ENCODE results near the gene COLEC12.

The COLEC12 gene

DNA sequence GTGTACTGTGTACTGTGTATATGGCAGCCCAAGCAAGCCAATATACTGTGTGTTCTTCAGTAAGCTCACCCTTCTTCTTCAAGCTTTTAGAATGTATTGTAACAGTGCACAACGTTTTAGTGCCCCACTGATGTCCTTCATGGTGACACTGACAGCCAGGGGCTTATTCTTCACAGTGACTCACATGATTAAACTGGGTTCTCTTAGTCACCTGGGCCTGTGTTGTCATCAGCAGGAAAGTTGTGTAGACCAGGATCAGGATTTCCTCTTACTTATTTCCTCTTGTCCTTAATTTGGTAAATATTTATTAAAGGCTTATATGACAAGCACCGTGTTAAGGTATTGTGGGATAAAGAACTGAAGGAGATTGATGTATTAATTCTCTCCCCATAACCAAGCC, 164.8 kb downstream of the COLEC12 start:
- TF ChIP-seq, protein P1, sequence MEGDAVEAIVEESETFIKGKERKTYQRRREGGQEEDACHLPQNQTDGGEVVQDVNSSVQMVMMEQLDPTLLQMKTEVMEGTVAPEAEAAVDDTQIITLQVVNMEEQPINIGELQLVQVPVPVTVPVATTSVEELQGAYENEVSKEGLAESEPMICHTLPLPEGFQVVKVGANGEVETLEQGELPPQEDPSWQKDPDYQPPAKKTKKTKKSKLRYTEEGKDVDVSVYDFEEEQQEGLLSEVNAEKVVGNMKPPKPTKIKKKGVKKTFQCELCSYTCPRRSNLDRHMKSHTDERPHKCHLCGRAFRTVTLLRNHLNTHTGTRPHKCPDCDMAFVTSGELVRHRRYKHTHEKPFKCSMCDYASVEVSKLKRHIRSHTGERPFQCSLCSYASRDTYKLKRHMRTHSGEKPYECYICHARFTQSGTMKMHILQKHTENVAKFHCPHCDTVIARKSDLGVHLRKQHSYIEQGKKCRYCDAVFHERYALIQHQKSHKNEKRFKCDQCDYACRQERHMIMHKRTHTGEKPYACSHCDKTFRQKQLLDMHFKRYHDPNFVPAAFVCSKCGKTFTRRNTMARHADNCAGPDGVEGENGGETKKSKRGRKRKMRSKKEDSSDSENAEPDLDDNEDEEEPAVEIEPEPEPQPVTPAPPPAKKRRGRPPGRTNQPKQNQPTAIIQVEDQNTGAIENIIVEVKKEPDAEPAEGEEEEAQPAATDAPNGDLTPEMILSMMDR (conservative IDR thresholded peaks at IDR 0.05; ENCODE audit: low read depth, low read length): no peak
- no peak for DNase-seq (ENCODE audit: low read depth)
- no peak overlapping the region for H3K4me3 ChIP-seq (ENCODE audit: low read length)

DNA sequence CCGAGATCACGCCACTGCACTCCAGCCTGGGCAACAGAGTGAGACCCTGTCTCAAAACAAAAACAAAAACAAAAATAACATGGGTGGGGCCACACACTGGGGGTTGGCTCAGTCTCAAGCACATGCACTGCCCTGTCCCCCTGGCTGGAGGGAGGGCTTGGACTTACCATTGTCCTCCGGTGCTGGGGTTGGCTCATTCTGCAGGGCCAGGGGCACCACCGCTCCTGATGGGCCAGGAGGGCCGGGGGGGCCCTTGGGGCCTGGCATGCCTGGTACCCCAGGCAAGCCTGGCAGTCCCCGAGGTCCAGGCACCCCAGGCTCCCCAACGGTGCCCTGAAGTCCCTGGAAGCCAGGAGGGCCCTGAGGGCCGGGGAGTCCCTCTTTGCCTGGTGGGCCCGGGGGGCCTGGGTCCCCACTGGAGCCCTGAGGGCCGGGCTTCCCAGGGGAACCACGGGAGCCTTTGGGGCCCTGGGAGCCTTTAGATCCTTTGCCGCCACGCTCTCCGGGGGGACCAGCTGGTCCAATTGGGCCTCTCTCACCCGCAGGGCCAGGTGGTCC, 165.8 kb downstream of the COLEC12 start:
- no peak for DNase-seq (ENCODE audit: low read depth)
- TF ChIP-seq, protein P1 (conservative IDR thresholded peaks at IDR 0.05; ENCODE audit: low read depth, low read length): no peak
- H3K4me3 ChIP-seq (ENCODE audit: low read length): no peak overlapping the region

DNA sequence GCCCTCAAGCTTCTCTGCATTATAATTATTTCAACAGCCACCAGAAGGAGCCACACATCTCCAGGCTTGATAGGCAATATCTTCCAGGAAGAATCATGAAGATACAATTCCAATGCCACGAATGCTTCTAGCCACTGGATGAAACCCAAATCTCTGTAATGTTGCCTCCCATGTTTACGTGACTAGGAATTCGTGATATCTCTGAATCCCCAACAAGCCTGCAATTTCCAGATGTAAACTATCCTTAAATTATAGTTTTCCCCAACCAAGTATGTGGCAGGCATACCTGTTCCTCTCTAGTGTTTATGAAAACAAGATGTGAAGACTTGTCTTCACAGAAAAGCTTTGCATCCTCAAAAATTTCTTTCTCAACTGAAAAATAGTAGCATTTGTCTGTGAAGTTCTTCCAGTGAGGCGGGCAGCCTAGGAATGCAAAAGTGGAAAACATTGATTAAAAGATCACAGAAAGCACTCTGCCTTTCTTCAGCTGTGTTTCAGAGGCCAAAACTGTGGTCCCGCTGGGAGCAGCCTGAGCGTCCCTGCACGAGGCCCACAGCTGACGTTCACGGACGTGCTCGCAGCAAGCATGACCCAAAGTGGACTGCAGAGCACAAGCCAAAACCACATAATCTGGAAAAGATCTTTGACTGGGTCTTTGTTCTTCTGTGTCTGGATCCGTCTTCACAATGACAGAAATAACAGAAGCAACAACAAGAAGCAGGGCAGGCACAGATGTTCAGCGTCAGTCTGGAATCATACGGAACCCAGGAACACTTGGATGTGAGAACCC, 167.6 kb downstream of the COLEC12 start:
- no peak for DNase-seq (ENCODE audit: low read depth)
- H3K4me3 ChIP-seq (ENCODE audit: low read length): no peak overlapping the region
- TF ChIP-seq, protein P1 (conservative IDR thresholded peaks at IDR 0.05; ENCODE audit: low read depth, low read length): no peak

DNA sequence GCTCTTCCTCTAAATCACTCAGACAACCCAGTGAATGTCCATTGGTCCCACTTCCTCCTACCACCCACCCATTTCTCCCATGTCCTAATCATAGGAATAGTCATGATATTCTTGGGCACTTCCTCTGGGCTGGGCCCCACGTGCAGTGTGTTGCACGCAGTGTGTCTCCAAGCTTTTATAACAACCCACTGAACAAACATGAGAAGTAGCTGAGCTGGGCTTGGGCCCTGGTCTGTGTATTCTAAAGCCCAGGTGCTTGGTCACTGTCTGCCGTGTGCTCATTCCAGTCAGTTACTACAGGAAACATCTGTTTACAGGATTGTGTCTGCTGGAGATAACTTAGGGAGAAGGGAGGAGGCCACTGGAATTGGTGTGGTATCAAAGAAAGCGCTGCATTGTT, 168.5 kb downstream of the COLEC12 start:
- H3K4me3 ChIP-seq (ENCODE audit: low read length): no peak overlapping the region
- TF ChIP-seq, protein P1 (conservative IDR thresholded peaks at IDR 0.05; ENCODE audit: low read depth, low read length): no peak
- DNase-seq (ENCODE audit: low read depth): no peak

DNA sequence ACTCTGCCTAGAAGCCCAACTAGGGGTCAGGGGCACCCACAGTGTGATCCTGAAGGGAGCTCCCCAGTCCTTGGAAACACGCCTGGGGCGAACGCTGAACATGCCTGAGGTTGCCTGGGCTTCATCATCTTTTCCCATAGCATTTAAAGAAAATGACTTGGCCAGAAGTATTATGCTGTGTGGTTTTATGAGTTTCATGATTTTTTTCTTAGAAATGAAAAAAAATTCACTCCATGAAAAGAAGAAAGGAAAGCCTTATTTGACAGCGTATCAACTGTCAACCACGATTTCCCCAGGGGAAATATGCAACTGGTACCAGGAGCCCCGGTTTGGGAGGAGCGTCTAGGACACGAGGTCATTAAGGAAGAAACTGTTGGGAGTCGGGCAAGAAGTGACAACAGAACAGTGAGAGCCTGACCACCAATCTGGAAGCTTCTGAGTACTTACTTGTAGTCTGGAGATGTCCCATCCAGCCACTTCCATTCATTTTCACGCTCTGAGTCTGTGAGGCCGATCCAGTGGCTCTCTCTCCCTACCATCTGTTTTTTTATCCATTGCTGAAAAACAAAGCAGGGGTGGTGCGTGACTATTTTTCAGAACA, 169.2 kb downstream of the COLEC12 start:
- no peak for DNase-seq (ENCODE audit: low read depth)
- no peak overlapping the region for H3K4me3 ChIP-seq (ENCODE audit: low read length)
- TF ChIP-seq, protein P1 (conservative IDR thresholded peaks at IDR 0.05; ENCODE audit: low read depth, low read length): no peak

DNA sequence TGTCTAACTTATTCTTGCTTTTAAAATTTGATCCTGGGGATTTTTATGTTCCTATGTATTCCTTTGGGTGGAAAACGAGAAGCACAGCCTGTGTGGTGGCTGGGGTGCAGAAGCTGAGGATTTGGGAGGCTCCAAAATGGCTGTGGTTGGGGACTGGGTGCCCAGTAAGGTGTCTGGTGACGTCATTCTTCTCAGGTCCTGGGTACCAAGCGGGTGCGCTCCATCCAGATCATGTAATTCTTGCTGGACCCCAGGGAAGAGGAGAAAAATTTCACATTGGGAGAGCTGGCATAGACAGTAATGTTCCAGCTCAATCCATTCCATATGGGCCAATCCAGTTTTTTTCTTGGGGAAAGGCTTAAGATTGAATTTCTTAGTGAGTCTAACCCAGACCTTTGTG, 171.6 kb downstream of the COLEC12 start:
- TF ChIP-seq, protein P1 (conservative IDR thresholded peaks at IDR 0.05; ENCODE audit: low read depth, low read length): no peak
- H3K4me3 ChIP-seq (ENCODE audit: low read length): no peak overlapping the region
- no peak for DNase-seq (ENCODE audit: low read depth)

All from retinal pigment epithelial cell (primary cell).